Measurements from ENCODE around the gene TMCO1. TPM values are rescaled to one million over a fixed set of nuclear protein-coding genes. Genes with fewer than 3 reads are reported as not detected.

TMCO1 gene
- total and polyA plus RNA-seq, 2 experiments from 2014 or later, result 126 to 207 TPM

GRCh38 chr1:165696625-165697100, 72.0 kb downstream of the TMCO1 start:
- Histone ChIP-seq H3K27me3 (replicated peaks; ENCODE audit: insufficient read depth) (no peaks in the 10 kb centered on the region), H3K79me2 (ENCODE audit: insufficient read depth) (peaks cover 49% of the 10 kb centered on the region), H2AFZ (no peak overlapping the region), H4K20me1 (ENCODE audit: insufficient read depth) (no peaks in the 10 kb centered on the region), H3K9me2 (ENCODE audit: insufficient read depth) (no peaks in the 10 kb centered on the region), H3K9ac (peak overlapping the region; percentile 93), H3F3A (ENCODE audit: insufficient read depth) (peaks cover 30% of the 10 kb centered on the region), H3K4me1 (ENCODE audit: insufficient read depth) (peaks cover 9% of the 10 kb centered on the region), H3K4me2 (ENCODE audit: unreplicated experiment) (peak overlapping the region; percentile 92), H3K9me3 (ENCODE audit: low read depth) (no peaks in the 10 kb centered on the region), H3K4me3 (peak overlapping the region; percentile 95), H3K36me3 (ENCODE audit: low read depth) (no peaks in the 10 kb centered on the region), H3K27ac (peak overlapping the region; percentile 89)
- DNase-seq, result peak; percentile 96
- no peak for TF ChIP-seq EZH2phosphoT487 (IDR thresholded peaks at IDR 0.05; ENCODE audit: insufficient read depth, low read depth)
- TF ChIP-seq EZH2 (IDR thresholded peaks at IDR 0.05; ENCODE audit: insufficient read depth, poor library complexity, severe bottlenecking), result no peak
- 0 to 3% methylated on average over 2 of the region's 2 CpGs for WGBS, 2 experiments (ENCODE audit: low coverage in 1 of 2, low lambda C conversion rate in 2 of 2, missing lambda C conversion rate in 2 of 2)
- in situ Hi-C loops (cut with MboI), result no loop called here

- no peak overlapping the region for H3K4me2 ChIP-seq (ENCODE audit: unreplicated experiment)
- H3K9me3 ChIP-seq (ENCODE audit: low read depth), result no peaks in the 10 kb centered on the region
- no peaks in the 10 kb centered on the region for H3K27me3 ChIP-seq (replicated peaks; ENCODE audit: insufficient read depth)
- no peaks in the 10 kb centered on the region for H3K36me3 ChIP-seq (ENCODE audit: low read depth)
- H3K9ac ChIP-seq, result no peak overlapping the region
- H3F3A ChIP-seq (ENCODE audit: insufficient read depth), result peaks cover 30% of the 10 kb centered on the region
- H4K20me1 ChIP-seq (ENCODE audit: insufficient read depth), result no peaks in the 10 kb centered on the region
- DNase-seq, result peak; percentile 23
- H3K9me2 ChIP-seq (ENCODE audit: insufficient read depth), result no peaks in the 10 kb centered on the region
- H3K4me3 ChIP-seq, result no peak overlapping the region
- 26 to 34% methylated on average over 7 of the region's 7 CpGs for WGBS, 2 experiments (ENCODE audit: low coverage in 1 of 2, low lambda C conversion rate in 2 of 2, missing lambda C conversion rate in 2 of 2)
- H3K27ac ChIP-seq, result peak overlapping the region; percentile 89
- in situ Hi-C loops (cut with MboI), result no loop called here
- peaks cover 66% of the 10 kb centered on the region for H3K79me2 ChIP-seq (ENCODE audit: insufficient read depth)
- H2AFZ ChIP-seq, result no peak overlapping the region
- TF ChIP-seq EZH2 (IDR thresholded peaks at IDR 0.05; ENCODE audit: insufficient read depth, poor library complexity, severe bottlenecking) (no peak), EZH2phosphoT487 (IDR thresholded peaks at IDR 0.05; ENCODE audit: insufficient read depth, low read depth) (no peak)
- peaks cover 9% of the 10 kb centered on the region for H3K4me1 ChIP-seq (ENCODE audit: insufficient read depth)
These were observed 73.6 kb downstream of the TMCO1 start for GRCh38 chr1:165695031-165695430.

GRCh38 chr1:165688046-165688445, 80.6 kb downstream of the TMCO1 start:
- H3K36me3 ChIP-seq (ENCODE audit: low read depth), result peaks cover 34% of the 10 kb centered on the region
- H3K4me3 ChIP-seq, result no peak overlapping the region
- no peak for DNase-seq
- no peaks in the 10 kb centered on the region for H3K27me3 ChIP-seq (replicated peaks; ENCODE audit: insufficient read depth)
- no peak overlapping the region for H2AFZ ChIP-seq
- TF ChIP-seq EZH2phosphoT487 (IDR thresholded peaks at IDR 0.05; ENCODE audit: insufficient read depth, low read depth), result no peak
- TF ChIP-seq EZH2 (IDR thresholded peaks at IDR 0.05; ENCODE audit: insufficient read depth, poor library complexity, severe bottlenecking), result no peak
- no peaks in the 10 kb centered on the region for H3F3A ChIP-seq (ENCODE audit: insufficient read depth)
- peaks cover 100% of the 10 kb centered on the region for H3K79me2 ChIP-seq (ENCODE audit: insufficient read depth)
- WGBS, 2 experiments (ENCODE audit: low coverage in 1 of 2, low lambda C conversion rate in 2 of 2, missing lambda C conversion rate in 2 of 2), result 97 to 99% methylated on average over 5 of the region's 5 CpGs
- peaks cover 10% of the 10 kb centered on the region; the same call in 1 of the 2 replicates for H4K20me1 ChIP-seq (ENCODE audit: insufficient read depth)
- H3K4me1 ChIP-seq (ENCODE audit: insufficient read depth), result no peaks in the 10 kb centered on the region
- H3K4me2 ChIP-seq (ENCODE audit: unreplicated experiment), result no peak overlapping the region
- in situ Hi-C loops (cut with MboI), result no loop called here
- no peaks in the 10 kb centered on the region for H3K9me2 ChIP-seq (ENCODE audit: insufficient read depth)
- H3K27ac ChIP-seq, result no peak overlapping the region
- no peak overlapping the region for H3K9ac ChIP-seq
- no peaks in the 10 kb centered on the region for H3K9me3 ChIP-seq (ENCODE audit: low read depth)

GRCh38 chr1:165686971-165687433, 81.7 kb downstream of the TMCO1 start:
- Histone ChIP-seq H3F3A (ENCODE audit: insufficient read depth) (no peaks in the 10 kb centered on the region), H3K4me3 (no peak overlapping the region), H3K9ac (no peak overlapping the region), H3K9me2 (ENCODE audit: insufficient read depth) (no peaks in the 10 kb centered on the region), H3K4me2 (ENCODE audit: unreplicated experiment) (no peak overlapping the region), H3K27me3 (replicated peaks; ENCODE audit: insufficient read depth) (no peaks in the 10 kb centered on the region), H3K9me3 (ENCODE audit: low read depth) (no peaks in the 10 kb centered on the region), H3K79me2 (ENCODE audit: insufficient read depth) (peaks cover 100% of the 10 kb centered on the region), H3K27ac (no peak overlapping the region), H3K36me3 (ENCODE audit: low read depth) (peaks cover 44% of the 10 kb centered on the region), H2AFZ (no peak overlapping the region), H4K20me1 (ENCODE audit: insufficient read depth) (peaks cover 10% of the 10 kb centered on the region; the same call in 1 of the 2 replicates), H3K4me1 (ENCODE audit: insufficient read depth) (no peaks in the 10 kb centered on the region)
- TF ChIP-seq EZH2phosphoT487 (IDR thresholded peaks at IDR 0.05; ENCODE audit: insufficient read depth, low read depth) (no peak), EZH2 (IDR thresholded peaks at IDR 0.05; ENCODE audit: insufficient read depth, poor library complexity, severe bottlenecking) (no peak)
- in situ Hi-C loops (cut with MboI), result no loop called here
- DNase-seq, result no peak
- 76 to 80% methylated on average over 2 of the region's 2 CpGs for WGBS, 2 experiments (ENCODE audit: low coverage in 1 of 2, low lambda C conversion rate in 2 of 2, missing lambda C conversion rate in 2 of 2)

Measured in GM23248 (cell line).